Natural killer cell (primary cell): ENCODE results near the gene WDR18. TPM values are rescaled to one million over a fixed set of nuclear protein-coding genes. Genes with fewer than 3 reads are reported as not detected.

Experiments
- ATAC-seq, 3 donors: fragments of 150-1000 bp in 2 of 3; fragments of 200-7000 bp in 1 of 3; cut with Tn5 transposase; 1 replicate in 1 of 3; 2 replicates in 2 of 3; pipeline ENCODE4 v1.10.0; 2021; ENCODE audit warnings: mild to moderate bottlenecking in 2 of 3, moderate library complexity in 2 of 3
- DNase-seq, 2 donors: peaks; one replicate each; pipeline versions ENCODE4 v3.0.0 to v3.0.0-alpha.2; 2013 to 2021; ENCODE audit warnings: mixed read lengths in 1 of 2
- H3K27ac ChIP-seq: one replicate; pipeline ENCODE4 v1.5.1; 2013; ENCODE audit warnings: mild to moderate bottlenecking, low read length
- H3K27me3 ChIP-seq: one replicate; pipeline ENCODE4 v1.6.1; 2013; ENCODE audit warnings: low read length; ENCODE audit not compliant: control insufficient read depth, insufficient read depth
- H3K36me3 ChIP-seq: one replicate; pipeline ENCODE4 v1.6.1; 2013; ENCODE audit warnings: low read length; ENCODE audit not compliant: control insufficient read depth, insufficient read depth
- H3K4me1 ChIP-seq: one replicate; pipeline ENCODE4 v1.6.1; 2013; ENCODE audit warnings: low read length; ENCODE audit not compliant: control insufficient read depth, insufficient read depth
- H3K4me3 ChIP-seq: one replicate; pipeline ENCODE4 v1.5.1; 2013; ENCODE audit warnings: low read length
- H3K9me3 ChIP-seq: one replicate; pipeline ENCODE4 v1.6.1; 2013; ENCODE audit warnings: low read length; ENCODE audit not compliant: control insufficient read depth, insufficient read depth
- H3K27ac Mint-ChIP-seq, 2 donors: one replicate each; pipeline ENCODE4 v1.8.0; 2022; ENCODE audit warnings: mild to moderate bottlenecking in 2 of 2, mixed read lengths in 2 of 2, moderate library complexity in 1 of 2
- H3K27me3 Mint-ChIP-seq, 2 donors: one replicate each; pipeline ENCODE4 v1.8.0; 2022; ENCODE audit warnings: low read depth in 2 of 2, mixed read lengths in 2 of 2
- H3K36me3 Mint-ChIP-seq: one replicate; pipeline ENCODE4 v1.8.0; 2022; ENCODE audit warnings: mixed read lengths
- H3K4me1 Mint-ChIP-seq, 2 donors: one replicate each; pipeline ENCODE4 v1.8.0; 2022; ENCODE audit warnings: mixed read lengths in 2 of 2
- H3K4me3 Mint-ChIP-seq: one replicate; pipeline ENCODE4 v1.8.0; 2022; ENCODE audit warnings: mild to moderate bottlenecking, moderate library complexity, mixed read lengths
- H3K9me3 Mint-ChIP-seq, 2 donors: one replicate each; pipeline ENCODE4 v1.8.0; 2022; ENCODE audit warnings: mixed read lengths in 2 of 2
- CTCF ChIP-seq: fragments of 200-600 bp; IDR thresholded peaks from one replicate; pipeline ENCODE4 v1.8.0; 2022; ENCODE audit warnings: antibody characterized with exemption
- WGBS: methylation state at CpG from one replicate; pipeline ENCODE4 v1.1.7; 2013; ENCODE audit warnings: missing lambda C conversion rate; ENCODE audit not compliant: insufficient coverage; 5-methylcytosine and 5-hydroxymethylcytosine counted together
- intact Hi-C: fragments of 100-400 bp; cut with micrococcal nuclease; formaldehyde crosslinking; loops from one replicate; pipeline ENCODE4 v1.14.2; 2022
- total RNA-seq, 4 donors: library from RNA; stranded (reverse); fragments of 120-200 nt in 1 of 4; gene quantifications; one replicate each; pipeline versions ENCODE4 v1.2.3 to v1.2.4, GENCODE V29; 2013 to 2022

Gene WDR18
- total RNA-seq, 3 donors from 2014 or later (not counting 1 experiment from before 2014, with no cell fraction given) = 17.5 to 25.4 (median 22.7) TPM

DNA sequence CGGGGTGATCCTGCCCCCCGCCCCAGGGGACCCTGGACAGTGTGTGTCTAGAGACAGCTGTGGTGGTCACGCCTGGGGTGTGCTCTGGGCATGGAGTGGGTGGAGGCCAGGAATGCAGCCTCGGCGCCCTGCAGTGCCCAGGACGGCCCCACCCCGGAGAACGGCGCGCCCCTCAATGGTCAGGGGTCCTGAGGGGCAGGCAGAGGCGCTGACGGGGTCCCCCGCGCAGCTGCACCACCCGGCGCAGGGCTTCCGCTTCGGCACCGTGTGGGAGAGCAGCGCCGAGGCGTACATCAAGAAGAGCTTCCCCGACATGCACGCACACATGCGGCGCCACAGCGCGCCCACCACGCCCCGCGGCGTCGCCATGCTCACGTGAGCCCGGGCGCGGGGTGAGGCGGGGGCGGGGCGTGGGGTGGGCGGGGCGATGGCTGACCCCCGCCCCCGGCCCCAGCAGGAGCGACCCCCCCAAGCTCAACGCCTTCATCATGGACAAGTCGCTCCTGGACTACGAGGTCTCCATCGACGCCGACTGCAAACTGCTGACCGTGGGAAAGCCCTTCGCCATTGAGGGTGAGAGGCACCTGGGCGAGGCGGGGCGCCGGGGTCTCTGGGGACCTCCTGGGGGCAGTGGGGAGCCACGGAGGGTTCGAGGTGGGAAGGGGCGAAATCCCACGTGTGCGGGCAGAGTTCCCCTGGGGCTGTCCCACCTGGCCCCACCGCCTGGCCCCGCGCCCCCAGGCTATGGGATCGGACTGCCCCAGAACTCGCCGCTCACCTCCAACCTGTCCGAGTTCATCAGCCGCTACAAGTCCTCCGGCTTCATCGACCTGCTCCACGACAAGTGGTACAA lies 23.5 kb downstream of the WDR18 start:
- H3K4me3 Mint-ChIP-seq = no peak overlapping the region
- WGBS = 95% methylated on average over 73 of the region's 73 CpGs
- no peaks in the 10 kb centered on the region for H3K36me3 Mint-ChIP-seq
- ATAC-seq = no peak
- Histone ChIP-seq H3K27me3 (no peaks in the 10 kb centered on the region), H3K9me3 (no peaks in the 10 kb centered on the region), H3K4me1 (no peaks in the 10 kb centered on the region), H3K4me3 (no peak overlapping the region), H3K36me3 (peaks cover 20% of the 10 kb centered on the region), H3K27ac (no peak overlapping the region)
- H3K27ac Mint-ChIP-seq = peak overlapping the region in 1 of 2 donors; percentile 48
- H3K4me1 Mint-ChIP-seq = peaks cover 0 to 6% of the 10 kb centered on the region in 2 donors
- intact Hi-C loops = no loop called here
- TF ChIP-seq CTCF = no peak
- DNase-seq = no peak
- H3K27me3 Mint-ChIP-seq = peaks cover 2% of the 10 kb centered on the region in 2 donors
- H3K9me3 Mint-ChIP-seq = no peaks in the 10 kb centered on the region

GRCh38 chr19:1008268-1009040 lies 24.3 kb downstream of the WDR18 start:
- Mint-ChIP-seq H3K27me3 (no peaks in the 10 kb centered on the region), H3K4me1 (peaks cover 0 to 4% of the 10 kb centered on the region in 2 donors), H3K9me3 (no peaks in the 10 kb centered on the region), H3K4me3 (no peak overlapping the region), H3K27ac (no peak overlapping the region), H3K36me3 (no peaks in the 10 kb centered on the region)
- intact Hi-C loops = no loop called here
- H3K9me3 ChIP-seq = no peaks in the 10 kb centered on the region
- WGBS = 93% methylated on average over 42 of the region's 45 CpGs
- no peak for ATAC-seq
- H3K4me3 ChIP-seq = no peak overlapping the region
- no peaks in the 10 kb centered on the region for H3K4me1 ChIP-seq
- H3K27ac ChIP-seq = no peak overlapping the region
- peaks cover 27% of the 10 kb centered on the region for H3K36me3 ChIP-seq
- no peak for DNase-seq
- no peak for TF ChIP-seq CTCF
- no peaks in the 10 kb centered on the region for H3K27me3 ChIP-seq

GRCh38 chr19:1009041-1009980 lies 25.2 kb downstream of the WDR18 start:
- TF ChIP-seq CTCF = no peak
- H3K9me3 ChIP-seq = no peaks in the 10 kb centered on the region
- no peak overlapping the region for H3K27ac ChIP-seq
- DNase-seq (no peak), ATAC-seq (no peak)
- peaks cover 33% of the 10 kb centered on the region for H3K36me3 ChIP-seq
- no peaks in the 10 kb centered on the region for H3K36me3 Mint-ChIP-seq
- no peak overlapping the region for H3K4me3 Mint-ChIP-seq
- no peak overlapping the region for H3K27ac Mint-ChIP-seq
- H3K4me3 ChIP-seq = no peak overlapping the region
- H3K9me3 Mint-ChIP-seq = no peaks in the 10 kb centered on the region
- H3K4me1 ChIP-seq = no peaks in the 10 kb centered on the region
- intact Hi-C loops = no loop called here
- H3K27me3 ChIP-seq = no peaks in the 10 kb centered on the region
- H3K4me1 Mint-ChIP-seq = peaks cover 0 to 4% of the 10 kb centered on the region in 2 donors
- no peaks in the 10 kb centered on the region for H3K27me3 Mint-ChIP-seq
- 90% methylated on average over 90 of the region's 92 CpGs for WGBS
